22Rv1 (cell line): ENCODE measurements around the gene SIGLEC9.

ENCODE experiments used
- CTCF ChIP-seq: fragments of 450-650 bp; IDR thresholded peaks from 2 replicates; pipeline ENCODE4 v1.5.1; 2017; ENCODE audit warnings: mild to moderate bottlenecking
- ZFX ChIP-seq: fragments of 450-650 bp; IDR thresholded peaks from 2 replicates; pipeline ENCODE4 v1.6.1; 2017; ENCODE audit warnings: antibody characterized with exemption, borderline replicate concordance

GRCh38 chr19:51131780-51132680 lies 7.3 kb downstream of the SIGLEC9 start:
- peak; percentile 24 for TF ChIP-seq CTCF
- no peak for TF ChIP-seq ZFX
